DND-41 (cell line): ENCODE measurements around the gene OSBPL1A.

Source experiments
- CTCF ChIP-seq: IDR thresholded peaks from 2 replicates; pipeline ENCODE4 v1.5.1; 2012; ENCODE audit warnings: borderline replicate concordance, low read length, moderate library complexity, mild to moderate bottlenecking; ENCODE audit not compliant: poor library complexity, severe bottlenecking; ENCODE audit errors: extremely low read depth
- EZH2 ChIP-seq: IDR thresholded peaks from 3 replicates; pipeline ENCODE4 v1.6.1; 2012; ENCODE audit warnings: borderline replicate concordance, low read depth, mild to moderate bottlenecking, moderate library complexity, low read length, inconsistent platforms; ENCODE audit not compliant: severe bottlenecking

- no peak for TF ChIP-seq CTCF
- no peak for TF ChIP-seq EZH2
These were observed 2.4 kb downstream of the OSBPL1A start for GRCh38 chr18:24395049-24395795.
